ENCODE results near the gene RSU1.
"Not testable (repeated sequence)": the region's sequence is repeated elsewhere in the genome, so short reads cannot be mapped to it uniquely, and the experiment has no call there.

RSU1 gene

DNA sequence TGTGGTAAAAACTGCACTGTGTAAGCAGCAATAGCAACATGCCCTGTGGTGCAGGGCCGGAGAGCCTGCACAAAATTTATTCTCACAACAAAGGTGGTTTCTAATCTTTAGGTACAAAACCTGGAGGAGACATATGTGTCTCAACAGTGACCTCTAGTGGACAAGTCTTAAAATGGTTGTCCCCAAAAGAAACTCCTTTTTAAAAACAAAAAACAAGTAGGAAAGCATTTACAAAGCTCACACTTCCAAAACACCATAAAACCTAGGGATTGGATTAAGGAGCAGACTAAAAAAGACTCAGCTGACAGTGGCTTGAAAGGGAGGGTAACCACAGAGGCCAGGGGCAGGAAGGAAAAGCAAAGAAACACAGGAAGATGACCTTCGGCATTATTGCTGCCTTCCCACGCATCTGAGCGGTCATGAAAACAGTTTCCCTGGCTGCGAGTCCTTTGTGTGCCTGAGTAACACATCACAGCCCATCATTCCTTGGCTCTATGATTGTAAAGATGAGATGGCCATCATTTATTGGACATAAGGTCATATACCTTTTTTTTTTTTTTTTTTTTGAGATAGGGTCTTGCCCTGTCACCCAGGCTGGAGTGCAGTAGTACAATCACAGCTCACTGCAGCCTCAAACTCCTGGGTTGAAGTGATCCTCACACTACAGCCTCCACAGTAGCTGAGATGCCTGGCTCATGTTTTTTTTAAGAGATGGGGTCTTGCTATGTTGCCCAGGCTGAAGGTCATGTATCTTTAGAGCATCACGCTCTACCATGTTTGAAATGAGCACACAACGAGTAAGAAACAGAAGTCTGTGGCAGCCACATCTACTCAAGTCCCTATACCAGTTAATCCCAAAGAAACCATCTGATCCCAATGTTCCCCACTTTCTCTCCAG is 39.5 kb downstream of the RSU1 start:
- DNase-seq, result peak; percentile 62

- DNase-seq, result no peak
Measured at GRCh38 chr10:16776896-16777295, 40.3 kb downstream of the RSU1 start.

GRCh38 chr10:16773334-16773733 is 43.9 kb downstream of the RSU1 start:
- DNase-seq, result no peak

DNA sequence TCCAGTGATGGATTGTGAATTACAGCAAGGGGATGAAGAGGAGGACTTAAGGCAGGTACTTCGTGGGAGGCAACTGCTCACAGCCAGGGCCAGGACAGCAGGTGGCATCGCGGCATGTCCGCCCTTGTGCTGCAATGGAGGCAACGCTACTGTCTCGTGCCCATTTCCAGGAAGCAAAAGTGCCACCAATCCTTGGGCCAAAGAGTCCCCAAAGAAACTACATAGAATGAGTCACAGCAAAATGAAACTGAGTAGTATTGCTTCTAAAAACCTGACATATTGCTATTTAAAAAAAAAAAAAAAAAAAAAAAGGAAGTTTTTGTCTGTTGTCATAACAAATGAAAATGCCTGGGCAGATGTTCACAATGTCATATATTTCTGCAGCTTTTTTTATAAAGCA is 46.6 kb downstream of the RSU1 start:
- DNase-seq, result no peak

DNA sequence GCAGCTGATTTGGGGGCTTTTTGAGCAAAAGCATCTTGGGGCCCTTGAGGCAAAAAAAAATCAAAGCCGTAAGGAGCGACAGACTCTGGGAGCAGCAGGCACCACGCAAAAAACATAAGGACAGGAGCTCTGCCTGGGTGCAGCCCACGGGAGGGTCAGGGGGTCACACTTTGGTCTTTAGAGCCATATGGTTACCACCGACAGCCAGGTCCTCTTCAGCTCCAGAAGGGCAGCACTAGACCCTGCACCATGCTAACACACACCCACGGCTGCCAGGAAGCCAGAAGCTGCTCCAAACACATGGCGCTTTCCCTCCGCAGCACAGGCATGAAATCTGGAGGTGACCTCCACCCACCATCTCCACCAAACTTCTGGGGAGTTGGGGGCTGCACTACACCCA is 47.1 kb downstream of the RSU1 start:
- DNase-seq, result no peak

- DNase-seq, result no peak
Measured at GRCh38 chr10:16769331-16769730, 47.9 kb downstream of the RSU1 start.

- no peak for DNase-seq
Measured at GRCh38 chr10:16768702-16769101, 48.5 kb downstream of the RSU1 start.

DNA sequence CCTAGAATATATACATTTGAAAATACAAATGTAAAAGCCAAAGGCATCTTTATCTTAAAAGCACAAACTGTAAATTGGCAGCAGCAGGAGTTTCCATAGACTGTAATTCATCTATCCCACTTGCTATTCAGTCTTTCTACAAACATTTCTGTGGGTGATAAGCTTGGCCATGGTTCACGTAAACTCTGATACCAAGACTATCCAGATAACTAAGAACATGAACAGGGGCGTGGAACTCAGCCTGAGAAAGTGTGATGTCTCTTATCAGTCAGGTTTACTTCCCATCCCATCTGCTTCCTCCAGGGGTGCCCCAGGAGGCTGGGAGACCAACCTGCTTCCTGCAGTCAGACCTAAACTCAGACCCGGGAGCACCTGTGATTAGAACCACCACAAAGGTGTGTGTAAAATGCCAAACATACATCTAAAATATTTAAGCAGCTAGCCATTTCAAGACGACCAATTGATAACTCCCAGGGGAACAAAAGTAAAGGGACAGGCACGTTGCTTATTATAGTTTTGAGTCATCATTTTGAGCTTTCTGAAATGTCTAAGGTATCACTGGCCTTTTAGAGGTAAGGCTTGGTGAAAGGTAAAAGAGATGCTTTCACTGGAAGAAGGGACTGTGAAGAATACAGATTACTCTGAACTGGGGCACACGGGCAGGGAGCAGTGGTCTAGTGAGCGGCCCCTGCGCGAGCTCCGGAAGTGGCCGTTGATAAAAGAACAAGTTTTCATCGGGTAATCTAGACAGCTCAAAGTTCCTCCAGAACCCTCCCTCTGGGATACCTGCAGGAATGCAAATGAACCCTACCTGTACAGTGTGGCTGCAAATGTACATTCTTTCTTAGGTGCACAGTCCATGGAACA is 51.5 kb downstream of the RSU1 start:
- DNase-seq, result no peak

- DNase-seq, result no peak
Measured at GRCh38 chr10:16761300-16761699, 55.9 kb downstream of the RSU1 start.

DNA sequence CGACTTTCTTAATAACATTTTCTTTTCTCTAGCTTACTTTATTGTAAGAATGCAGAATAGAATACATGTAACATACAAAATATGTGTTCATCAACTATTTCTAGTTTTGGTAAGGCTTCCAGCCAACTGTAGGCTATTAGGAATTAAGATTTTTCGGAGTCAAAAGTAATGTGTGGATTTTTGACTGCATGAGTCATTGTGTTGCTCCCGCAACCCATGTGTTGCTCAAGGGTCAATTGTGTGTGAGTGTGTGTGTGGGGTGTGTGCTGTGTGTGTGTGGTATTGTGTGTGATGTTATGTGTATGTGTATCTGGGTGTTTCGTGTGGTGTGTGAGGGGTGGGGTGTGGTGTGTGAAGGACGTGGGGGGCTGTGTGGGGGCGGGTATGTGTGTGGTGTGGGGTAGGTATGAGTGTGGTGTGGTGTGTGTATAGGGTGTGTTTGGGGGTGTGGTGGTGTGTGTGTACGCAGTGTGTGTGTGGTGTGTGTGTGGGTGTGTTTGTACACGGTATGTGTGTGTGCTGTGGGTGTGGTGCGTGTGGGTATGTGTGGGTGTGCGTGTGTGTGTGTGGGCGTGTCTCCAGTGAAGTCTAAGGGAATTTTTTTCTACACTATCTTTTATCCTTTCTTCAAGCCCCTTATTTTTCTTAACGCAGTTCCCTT is 60.5 kb downstream of the RSU1 start:
- no peak for DNase-seq

DNA sequence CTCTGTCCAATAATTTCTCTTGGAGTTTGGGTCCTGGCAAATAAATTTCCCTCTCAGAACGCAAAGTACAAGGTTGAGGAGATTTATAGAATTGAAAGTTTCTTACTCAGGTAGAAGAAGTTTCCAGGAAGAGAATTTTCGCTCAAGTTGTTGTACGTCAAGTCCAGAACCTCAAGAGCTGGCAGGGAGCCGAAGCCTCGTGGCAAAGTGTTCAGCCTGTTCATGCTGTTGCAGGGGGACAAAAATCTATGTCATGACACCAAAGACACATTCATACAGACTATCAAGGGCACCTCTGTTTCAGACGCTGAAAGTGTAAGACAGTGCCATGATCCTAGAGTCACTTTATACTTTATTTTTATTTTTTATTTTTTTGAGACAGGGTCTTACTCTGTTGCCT is 62.5 kb downstream of the RSU1 start:
- DNase-seq, result no peak

GRCh38 chr10:16752849-16753248 is 64.4 kb downstream of the RSU1 start:
- not testable (repeated sequence) for DNase-seq

DNA sequence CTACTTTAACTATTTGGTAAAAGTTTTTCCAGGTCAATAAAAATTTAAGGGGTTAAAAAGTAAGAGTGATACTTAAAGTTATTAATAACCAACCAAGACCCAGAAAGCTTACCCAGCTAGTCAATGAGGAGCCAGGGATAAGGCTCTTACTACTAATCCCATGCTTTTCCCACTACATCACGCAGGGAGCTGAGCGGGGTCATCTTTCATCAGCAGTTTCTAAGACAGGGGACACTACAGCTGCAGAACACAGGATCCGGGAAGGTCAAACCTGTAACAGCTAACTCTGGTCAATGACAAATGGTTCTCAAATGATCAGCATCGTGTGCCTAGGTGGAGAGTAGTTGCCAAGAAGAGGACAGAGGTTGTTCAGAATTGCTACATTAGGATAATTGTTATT is 65.1 kb downstream of the RSU1 start:
- DNase-seq, result no peak

- DNase-seq, result no peak
Measured at GRCh38 chr10:16751244-16751643, 66.0 kb downstream of the RSU1 start.

DNA sequence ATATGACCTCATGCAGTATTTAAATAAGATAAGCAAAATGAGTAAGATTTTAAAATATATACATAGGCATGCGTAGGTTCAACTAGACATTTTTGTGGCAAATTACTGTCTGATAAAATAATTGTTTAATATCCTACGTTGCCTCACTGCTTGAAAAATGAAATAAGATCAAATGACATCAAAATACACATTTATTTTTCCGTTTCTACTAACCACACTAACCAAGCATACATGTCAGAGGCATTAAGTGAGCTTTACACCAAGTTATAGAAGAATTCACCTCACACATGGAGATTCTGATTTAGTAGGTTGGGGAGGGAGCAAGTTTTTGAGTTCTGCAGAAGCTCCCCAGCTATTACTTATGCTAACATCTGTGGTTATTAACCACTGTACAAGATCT is 66.8 kb downstream of the RSU1 start:
- no peak for DNase-seq

DNA sequence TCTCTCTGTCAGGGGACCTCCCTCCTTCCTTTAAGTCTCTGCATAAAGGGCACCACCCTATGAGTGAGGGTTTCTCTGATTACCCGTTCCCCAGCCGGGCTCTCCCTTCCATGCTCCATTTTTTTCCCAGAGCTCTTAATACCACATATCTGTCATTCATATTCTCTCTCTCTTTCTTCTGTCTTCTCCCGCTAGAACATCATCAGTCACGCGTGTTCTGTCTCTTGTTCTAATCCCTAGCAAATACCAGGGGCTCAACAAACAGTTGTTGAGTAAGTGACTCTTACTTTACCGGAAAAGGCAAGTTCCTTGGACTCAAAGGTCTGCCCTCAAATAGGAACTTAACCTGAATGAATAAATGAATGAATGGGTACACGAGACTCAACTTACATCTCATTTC is 68.5 kb downstream of the RSU1 start:
- no peak for DNase-seq

DNA sequence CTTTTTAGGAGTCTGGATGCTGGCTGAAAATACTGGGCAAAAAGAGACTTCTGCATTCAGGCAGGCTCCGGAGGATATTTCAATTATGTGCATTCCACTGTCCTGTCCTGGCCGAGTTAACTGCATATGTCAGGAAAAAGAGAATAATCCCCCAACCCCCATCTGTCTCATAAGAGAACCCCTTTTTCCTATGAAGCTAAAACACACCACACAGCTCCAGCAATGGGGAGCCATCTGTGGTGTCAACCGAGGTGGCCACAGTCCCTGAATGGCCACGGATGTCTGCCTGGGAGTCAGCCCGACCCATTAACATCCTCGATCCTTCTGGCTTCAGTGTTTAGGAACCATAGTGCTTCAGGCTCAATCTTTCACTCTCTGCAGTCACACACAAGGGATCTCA is 70.4 kb downstream of the RSU1 start:
- DNase-seq, result no peak

- DNase-seq, result no peak
Measured at GRCh38 chr10:16745061-16745460, 72.2 kb downstream of the RSU1 start.

- no peak for DNase-seq
Measured at GRCh38 chr10:16742165-16742960, 74.9 kb downstream of the RSU1 start.

DNA sequence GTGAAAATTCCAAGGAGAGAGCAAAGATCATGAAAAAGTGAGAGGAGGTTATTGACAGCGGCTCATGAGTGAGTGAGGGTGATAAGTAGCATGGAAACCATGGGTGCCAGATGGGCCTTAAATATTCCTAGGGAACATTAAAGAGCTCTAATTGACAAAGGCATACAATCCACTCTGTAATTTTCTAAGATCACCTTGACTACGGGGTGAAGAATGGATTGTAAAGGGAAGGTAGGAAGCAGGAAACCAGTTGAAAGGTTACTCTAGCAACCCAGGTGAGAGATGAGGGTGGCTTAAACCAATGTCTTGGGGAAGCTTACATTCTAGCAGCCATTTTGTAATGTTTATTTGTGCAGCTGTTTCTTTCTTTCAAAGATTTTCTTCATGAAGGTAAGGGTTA is 75.7 kb downstream of the RSU1 start:
- no peak for DNase-seq

DNA sequence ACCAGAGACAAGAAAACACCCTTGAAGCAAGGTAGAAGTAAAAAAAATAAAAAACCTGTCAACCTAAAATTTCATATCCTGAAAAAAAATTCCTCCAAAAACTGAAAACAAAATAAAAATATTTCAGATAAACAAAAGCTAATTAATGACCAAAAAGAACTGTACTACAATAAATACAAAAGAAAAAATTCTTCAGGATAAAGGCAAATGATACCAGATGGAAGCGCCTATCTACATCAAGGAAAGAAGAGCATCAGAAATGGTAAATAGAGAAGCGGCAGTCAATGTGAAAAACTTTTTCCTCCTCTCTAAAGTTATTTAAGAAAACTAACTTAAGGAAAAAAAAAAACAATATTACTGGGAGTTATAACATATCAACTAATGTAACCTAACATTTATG is 79.8 kb downstream of the RSU1 start:
- DNase-seq, result no peak

DNA sequence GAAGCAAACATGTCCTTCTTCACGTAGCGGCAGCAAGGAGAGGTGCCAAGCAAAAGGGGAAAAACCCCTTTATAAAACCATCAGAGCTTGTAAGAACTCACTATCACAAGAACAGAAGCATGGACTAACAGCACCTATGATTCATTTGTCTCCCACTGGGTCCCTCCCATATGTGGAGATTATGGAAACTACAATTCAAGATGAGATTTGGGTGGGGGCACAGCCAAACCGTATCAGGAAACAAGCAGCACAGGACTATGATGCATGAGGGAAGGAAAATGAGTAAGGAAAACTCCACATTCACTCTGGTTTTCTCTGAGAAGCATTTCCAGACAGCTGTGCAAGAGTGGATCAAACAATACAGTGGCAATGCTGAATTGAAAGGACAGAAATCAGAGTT is 81.6 kb downstream of the RSU1 start:
- no peak for DNase-seq

DNA sequence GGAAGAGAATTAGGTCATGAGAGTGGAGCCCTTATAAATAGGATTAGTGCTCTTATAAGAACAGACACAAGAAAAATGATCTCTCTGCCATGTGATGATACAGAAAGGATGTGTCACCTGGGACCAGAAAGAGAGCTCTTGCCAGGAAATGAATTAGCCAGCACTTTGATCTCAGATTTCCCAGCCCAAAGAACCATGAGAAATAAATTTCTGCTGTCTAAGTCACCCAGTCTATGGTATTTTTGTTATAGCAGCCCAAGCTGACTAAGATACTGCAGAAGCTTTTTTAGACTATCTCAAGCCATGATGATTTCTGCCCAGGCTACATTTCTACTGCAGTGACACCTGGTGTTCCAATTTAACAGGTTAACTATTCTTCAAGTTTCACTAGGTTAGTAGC is 84.8 kb downstream of the RSU1 start:
- DNase-seq, result no peak

All from kidney glomerular epithelial cell (primary cell).